ENCODE results near the gene MAB21L3.

- TF ChIP-seq POLR2A (IDR thresholded peaks at IDR 0.05) (no peak), CTCF (IDR thresholded peaks at IDR 0.05) (no peak)
These were observed 12.0 kb downstream of the MAB21L3 start for GRCh38 chr1:116122955-116123757.

All from heart left ventricle (tissue), 13 donors.